HG02870 (cell line): ENCODE measurements around the gene DAB2IP.

Experiments used
- ATAC-seq: cut with Tn5 transposase; IDR thresholded peaks from one replicate; pipeline ENCODE4 v1.9.1; 2021; ENCODE audit warnings: mild to moderate bottlenecking, moderate library complexity; ENCODE audit not compliant: unreplicated experiment

Gene DAB2IP

GRCh38 chr9:121827251-121827967 lies 176.0 kb downstream of the DAB2IP start:
- no peak for ATAC-seq

DNA sequence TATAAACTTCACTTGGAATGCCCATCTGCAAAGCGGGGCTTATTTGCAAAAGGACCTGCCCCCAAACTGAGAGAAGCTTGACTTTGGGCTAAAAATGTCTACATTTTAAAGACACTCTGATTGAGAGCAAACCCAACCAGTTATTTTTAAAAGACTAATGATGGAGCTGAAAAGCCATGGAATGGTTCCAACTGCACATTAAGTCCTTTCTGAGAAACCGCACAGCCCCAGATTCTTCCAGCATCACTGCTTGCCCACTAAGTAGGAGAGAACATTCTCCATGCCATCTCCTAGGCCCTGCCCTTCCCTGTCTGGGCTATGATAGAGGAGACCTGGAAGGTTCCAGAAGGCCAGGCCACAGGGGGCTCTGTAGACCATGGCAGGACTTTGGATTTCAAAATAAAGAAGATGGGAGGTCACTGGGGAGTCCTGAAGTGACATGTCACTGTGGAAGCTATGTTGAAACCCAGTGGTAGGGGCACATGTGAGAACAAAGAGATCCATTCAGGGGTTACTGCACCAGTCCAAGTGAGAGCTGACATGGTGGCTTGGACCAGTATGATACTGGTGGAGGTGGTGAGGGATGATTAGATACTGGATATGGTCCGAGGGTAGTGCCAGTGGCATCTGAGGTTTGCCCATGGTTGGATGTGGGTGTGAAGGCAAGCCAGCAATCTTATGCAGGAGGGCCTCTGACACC lies 179.2 kb downstream of the DAB2IP start:
- no peak for ATAC-seq

DNA sequence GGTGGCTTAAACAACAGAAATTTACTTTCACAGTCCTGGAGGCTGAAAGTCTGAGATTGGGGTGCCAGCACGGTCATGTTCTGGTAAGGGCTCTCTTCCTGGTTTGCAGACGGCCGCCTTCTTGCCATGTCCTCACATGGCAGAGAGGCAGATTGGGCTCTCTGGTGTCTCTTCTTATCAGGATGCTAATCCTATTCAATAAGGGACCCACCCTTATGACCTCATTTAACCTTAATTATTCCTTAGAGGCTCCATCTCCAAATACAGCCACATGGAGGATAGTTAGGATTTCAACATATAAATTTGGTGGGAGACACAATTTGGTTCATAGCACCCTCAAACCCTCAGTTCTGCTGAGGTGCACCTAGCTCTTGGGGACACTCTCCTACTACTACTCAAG lies 180.4 kb downstream of the DAB2IP start:
- no peak for ATAC-seq

- no peak for ATAC-seq
Observed at GRCh38 chr9:121833061-121833460, 181.6 kb downstream of the DAB2IP start.
